ENCODE results near the gene XIRP1. TPM values are rescaled to one million over a fixed set of nuclear protein-coding genes. Genes with fewer than 3 reads are reported as not detected.

XIRP1 gene
- total and polyA plus RNA-seq, 7 donors = 0.25 to 1.2 (median 0.62) TPM; not detected in 3

DNA sequence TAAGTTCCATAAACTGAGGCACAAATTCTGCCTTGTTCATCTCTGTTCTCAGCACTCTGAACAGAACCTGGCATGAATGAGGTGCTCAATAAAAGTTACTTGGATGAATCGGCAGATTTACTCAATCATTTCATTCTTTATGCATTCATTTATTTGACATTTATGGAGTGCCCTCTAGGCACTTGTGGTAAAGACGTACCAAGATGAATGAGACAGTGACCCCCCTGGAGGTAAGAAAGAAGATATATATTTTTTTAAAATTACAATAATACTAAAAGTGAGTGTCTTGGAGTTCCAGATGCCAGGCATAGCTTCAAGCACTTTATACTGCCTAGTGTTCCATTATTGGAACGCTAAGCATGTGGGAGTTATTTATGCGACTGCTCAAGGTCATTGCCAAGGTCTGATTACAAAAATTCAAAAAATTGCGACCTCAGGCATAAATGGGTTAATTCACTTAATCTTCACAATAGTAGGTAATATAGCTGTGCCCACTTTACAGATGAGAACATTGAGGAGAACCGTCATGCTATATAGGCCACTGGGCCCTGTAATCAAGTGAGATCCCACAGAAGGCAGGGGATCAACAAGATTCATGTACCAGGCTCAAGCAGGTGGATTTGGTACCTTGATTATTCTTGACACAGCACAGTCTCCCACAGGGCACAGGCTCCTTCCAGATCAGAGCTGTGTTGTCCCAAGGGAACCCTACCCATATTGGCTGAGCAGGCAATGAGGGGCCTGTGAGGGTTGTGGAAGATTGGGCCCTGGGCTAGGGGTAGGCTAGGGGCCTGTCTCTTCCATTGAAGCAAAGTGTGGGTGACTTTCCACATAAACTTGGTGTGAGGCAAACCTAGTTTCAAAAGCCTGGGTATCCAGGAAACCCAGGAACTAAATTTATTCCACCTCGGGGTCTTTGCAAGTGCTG lies 10.7 kb downstream of the XIRP1 start:
- peak overlapping the region; percentile 87 to 95 (median 92) for H3K27ac ChIP-seq
- TF ChIP-seq POLR2A (IDR thresholded peaks at IDR 0.05) (no peak), EP300 (IDR thresholded peaks at IDR 0.05) (no peak), POLR2AphosphoS5 (IDR thresholded peaks at IDR 0.05) (no peak)
- TF ChIP-seq, protein P1, sequence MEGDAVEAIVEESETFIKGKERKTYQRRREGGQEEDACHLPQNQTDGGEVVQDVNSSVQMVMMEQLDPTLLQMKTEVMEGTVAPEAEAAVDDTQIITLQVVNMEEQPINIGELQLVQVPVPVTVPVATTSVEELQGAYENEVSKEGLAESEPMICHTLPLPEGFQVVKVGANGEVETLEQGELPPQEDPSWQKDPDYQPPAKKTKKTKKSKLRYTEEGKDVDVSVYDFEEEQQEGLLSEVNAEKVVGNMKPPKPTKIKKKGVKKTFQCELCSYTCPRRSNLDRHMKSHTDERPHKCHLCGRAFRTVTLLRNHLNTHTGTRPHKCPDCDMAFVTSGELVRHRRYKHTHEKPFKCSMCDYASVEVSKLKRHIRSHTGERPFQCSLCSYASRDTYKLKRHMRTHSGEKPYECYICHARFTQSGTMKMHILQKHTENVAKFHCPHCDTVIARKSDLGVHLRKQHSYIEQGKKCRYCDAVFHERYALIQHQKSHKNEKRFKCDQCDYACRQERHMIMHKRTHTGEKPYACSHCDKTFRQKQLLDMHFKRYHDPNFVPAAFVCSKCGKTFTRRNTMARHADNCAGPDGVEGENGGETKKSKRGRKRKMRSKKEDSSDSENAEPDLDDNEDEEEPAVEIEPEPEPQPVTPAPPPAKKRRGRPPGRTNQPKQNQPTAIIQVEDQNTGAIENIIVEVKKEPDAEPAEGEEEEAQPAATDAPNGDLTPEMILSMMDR (IDR thresholded peaks at IDR 0.05) = no peak
- peaks cover 0 to 60% (median 36%) of the 10 kb centered on the region in 4 donors for H3K4me1 ChIP-seq
- H3K36me3 ChIP-seq = no peaks in the 10 kb centered on the region
- DNase-seq = no peak
- H3K9me3 ChIP-seq = no peaks in the 10 kb centered on the region
- H3K27me3 ChIP-seq = no peaks in the 10 kb centered on the region
- intact Hi-C loops (cut with DNase I) = loop anchor here (2.0 kb wide), 1 partner anchor 75 kb away; the partner anchor contains the start of genes GORASP1 and TTC21A
- whole genome bisulfite sequencing, 2 donors = 76 to 79% methylated on average over 7 of the region's 7 CpGs
- peak overlapping the region in 3 of 4 donors; percentile 40 to 47 (median 47) for H3K4me3 ChIP-seq

DNA sequence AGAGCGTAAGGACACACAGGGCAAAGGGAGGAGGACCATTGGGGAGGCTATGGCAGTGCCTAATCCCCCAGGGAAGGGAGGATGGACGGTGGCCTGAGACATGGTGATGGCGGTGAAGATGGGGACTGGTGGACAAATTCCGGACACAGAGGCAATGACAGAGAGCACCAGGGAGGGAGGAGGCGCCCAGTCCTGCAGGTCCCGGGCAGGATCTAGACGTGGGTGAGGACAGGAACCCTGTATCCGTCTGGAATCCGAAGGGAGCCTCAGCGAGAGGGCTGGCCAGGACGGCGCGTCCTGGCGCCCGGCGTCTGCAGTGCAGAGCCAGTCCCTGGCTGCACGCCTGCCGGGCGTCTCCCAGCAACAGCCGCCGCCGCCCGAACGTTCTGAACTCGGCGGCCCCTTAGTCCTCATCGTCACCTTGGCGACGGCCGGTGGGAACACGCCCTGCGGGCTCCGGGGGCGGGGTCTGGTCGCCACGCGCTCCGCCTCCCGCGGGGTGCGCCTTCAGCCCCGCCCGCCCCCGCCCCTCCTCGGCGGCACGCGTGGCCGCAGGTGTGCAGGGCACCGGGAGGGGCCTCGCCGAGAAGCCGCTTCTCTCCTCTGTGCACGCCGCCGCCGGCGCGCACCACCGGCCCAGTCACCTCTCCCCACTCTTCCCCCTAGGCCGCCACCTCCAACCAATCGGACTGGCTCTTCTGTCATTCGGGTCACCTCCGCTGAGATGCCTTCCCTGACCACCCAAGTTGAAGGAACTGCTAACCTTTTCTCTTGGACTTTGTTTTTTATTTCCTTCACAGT lies 11.6 kb downstream of the XIRP1 start:
- Histone ChIP-seq H3K27me3 (no peaks in the 10 kb centered on the region), H3K9me3 (no peaks in the 10 kb centered on the region), H3K4me3 (peak overlapping the region; percentile 3 to 47 (median 44)), H3K4me1 (peaks cover 0 to 63% (median 36%) of the 10 kb centered on the region in 4 donors), H3K27ac (peak overlapping the region; percentile 87 to 95 (median 92)), H3K36me3 (no peaks in the 10 kb centered on the region)
- TF ChIP-seq EP300 (IDR thresholded peaks at IDR 0.05) (peak in 1 of 4 donors; percentile 80), POLR2A (IDR thresholded peaks at IDR 0.05) (peak in 1 of 2 donors; percentile 12), POLR2AphosphoS5 (IDR thresholded peaks at IDR 0.05) (peak; percentile 46 to 84 (median 72))
- TF ChIP-seq, protein P1 (IDR thresholded peaks at IDR 0.05) = peak in 1 of 4 experiments; percentile 25
- intact Hi-C loops (cut with DNase I) = loop anchor here (2.0 kb wide), 1 partner anchor 74 kb away; the partner anchor contains the start of genes GORASP1 and TTC21A
- peak; percentile 96 for DNase-seq
- 1 to 3% methylated on average over 64 of the region's 64 CpGs for WGBS, 2 donors

DNA sequence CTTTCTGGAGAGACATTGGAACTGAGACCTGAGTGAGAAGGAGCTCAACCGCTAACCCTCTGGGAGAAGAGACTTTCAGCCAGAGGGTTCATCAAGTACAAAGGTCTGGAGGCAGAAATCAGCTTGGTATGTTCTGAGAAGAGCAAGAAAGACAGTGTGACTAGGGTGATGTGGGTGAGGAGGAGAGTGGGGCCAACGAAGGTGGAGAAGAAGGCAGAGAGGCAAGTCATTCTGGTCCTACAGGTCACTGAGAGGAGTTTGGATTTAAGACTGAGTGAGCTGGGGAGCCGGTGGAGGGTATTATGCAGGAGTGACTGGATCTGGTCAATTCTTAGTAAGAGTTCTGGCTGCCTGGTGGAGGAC lies 12.2 kb downstream of the XIRP1 start:
- TF ChIP-seq POLR2AphosphoS5 (IDR thresholded peaks at IDR 0.05) (no peak), EP300 (IDR thresholded peaks at IDR 0.05) (no peak)
- WGBS, 2 donors = 24 to 51% methylated on average over 3 of the region's 3 CpGs
- Histone ChIP-seq H3K27ac (peak overlapping the region; percentile 87 to 95 (median 92)), H3K4me1 (peaks cover 0 to 63% (median 36%) of the 10 kb centered on the region in 4 donors), H3K27me3 (no peaks in the 10 kb centered on the region), H3K9me3 (no peaks in the 10 kb centered on the region), H3K4me3 (peak overlapping the region in 3 of 4 donors; percentile 40 to 47 (median 47)), H3K36me3 (no peaks in the 10 kb centered on the region)
- intact Hi-C loops (cut with DNase I) = loop anchor here (2.0 kb wide), 1 partner anchor 73 kb away; the partner anchor contains the start of genes GORASP1 and TTC21A
- no peak for DNase-seq

GRCh38 chr3:39178553-39178952 lies 13.8 kb downstream of the XIRP1 start:
- WGBS, 2 donors = 39 to 62% methylated on average over 4 of the region's 4 CpGs
- intact Hi-C loops (cut with DNase I) = loop anchor here (5.0 kb wide), 1 partner anchor 204 kb away; the partner anchor contains the start of gene SLC25A38

More at GRCh38 chr3:39178553-39178952, 13.8 kb downstream of the XIRP1 start:
- no peak for DNase-seq
- Histone ChIP-seq H3K9me3 (no peaks in the 10 kb centered on the region), H3K36me3 (no peaks in the 10 kb centered on the region), H3K4me1 (peaks cover 0 to 60% (median 36%) of the 10 kb centered on the region in 4 donors), H3K4me3 (peak overlapping the region in 3 of 4 donors; percentile 46 to 53 (median 50)), H3K27ac (peak overlapping the region; percentile 87 to 95 (median 92)), H3K27me3 (no peaks in the 10 kb centered on the region)
- TF ChIP-seq, protein P1 (IDR thresholded peaks at IDR 0.05) = no peak
- TF ChIP-seq EP300 (IDR thresholded peaks at IDR 0.05) (no peak), POLR2AphosphoS5 (IDR thresholded peaks at IDR 0.05) (no peak), POLR2A (IDR thresholded peaks at IDR 0.05) (no peak)
